ENCODE data around the gene FGF6. TPM values are rescaled to one million over a fixed set of nuclear protein-coding genes. Genes with fewer than 3 reads are reported as not detected.
A peak's percentile ranks its signal among the peaks of the same experiment; 100 is the strongest.

FGF6 gene
- total and polyA plus RNA-seq, 2 experiments from 2014 or later, result not detected

- DNase-seq (ENCODE audit: low read depth in 1 of 2, low spot score in 1 of 2), result peak in 1 of 2 donors; percentile 34
- H3K27ac ChIP-seq, result peak overlapping the region; percentile 19
- H3K4me3 ChIP-seq, result no peak overlapping the region
These were observed 5.0 kb upstream of the FGF6 start for GRCh38 chr12:4450551-4451112.

GRCh38 chr12:4449851-4450221, 4.2 kb upstream of the FGF6 start:
- Histone ChIP-seq H3K36me3 (no peaks in the 10 kb centered on the region), H3K27ac (no peak overlapping the region), H3K4me3 (no peak overlapping the region), H3K4me1 (ENCODE audit: low read depth) (peaks cover 12% of the 10 kb centered on the region), H3K9me3 (ENCODE audit: low read depth) (no peaks in the 10 kb centered on the region), H3K27me3 (no peaks in the 10 kb centered on the region)
- TF ChIP-seq CTCF (IDR thresholded peaks at IDR 0.05; ENCODE audit: low read depth, low read length), result no peak
- no peak for DNase-seq (ENCODE audit: low read depth in 1 of 2, low spot score in 1 of 2)

More at GRCh38 chr12:4450551-4451112, 5.0 kb upstream of the FGF6 start:
- Histone ChIP-seq H3K4me1 (ENCODE audit: low read depth) (peaks cover 12% of the 10 kb centered on the region), H3K9me3 (ENCODE audit: low read depth) (no peaks in the 10 kb centered on the region), H3K36me3 (no peaks in the 10 kb centered on the region), H3K27me3 (no peaks in the 10 kb centered on the region)
- TF ChIP-seq CTCF (IDR thresholded peaks at IDR 0.05; ENCODE audit: low read depth, low read length), result no peak

GRCh38 chr12:4448943-4449850, 3.6 kb upstream of the FGF6 start:
- Histone ChIP-seq H3K9me3 (ENCODE audit: low read depth) (no peaks in the 10 kb centered on the region), H3K27me3 (no peaks in the 10 kb centered on the region), H3K36me3 (no peaks in the 10 kb centered on the region), H3K27ac (no peak overlapping the region), H3K4me3 (no peak overlapping the region), H3K4me1 (ENCODE audit: low read depth) (peaks cover 12% of the 10 kb centered on the region)
- no peak for DNase-seq (ENCODE audit: low read depth in 1 of 2, low spot score in 1 of 2)
- no peak for TF ChIP-seq CTCF (IDR thresholded peaks at IDR 0.05; ENCODE audit: low read depth, low read length)

GRCh38 chr12:4448371-4448940, 2.8 kb upstream of the FGF6 start:
- no peak for DNase-seq (ENCODE audit: low read depth in 1 of 2, low spot score in 1 of 2)
- no peaks in the 10 kb centered on the region for H3K9me3 ChIP-seq (ENCODE audit: low read depth)

GRCh38 chr12:4447151-4447550, 1.5 kb upstream of the FGF6 start:
- Histone ChIP-seq H3K9me3 (ENCODE audit: low read depth) (no peaks in the 10 kb centered on the region), H3K4me3 (no peak overlapping the region), H3K4me1 (ENCODE audit: low read depth) (peaks cover 12% of the 10 kb centered on the region), H3K36me3 (no peaks in the 10 kb centered on the region), H3K27me3 (no peaks in the 10 kb centered on the region), H3K27ac (no peak overlapping the region)
- no peak for TF ChIP-seq CTCF (IDR thresholded peaks at IDR 0.05; ENCODE audit: low read depth, low read length)
- DNase-seq (ENCODE audit: low read depth in 1 of 2, low spot score in 1 of 2), result no peak

More at GRCh38 chr12:4448371-4448940, 2.8 kb upstream of the FGF6 start:
- TF ChIP-seq CTCF (IDR thresholded peaks at IDR 0.05; ENCODE audit: low read depth, low read length), result no peak
- H3K27ac ChIP-seq, result no peak overlapping the region
- peaks cover 12% of the 10 kb centered on the region for H3K4me1 ChIP-seq (ENCODE audit: low read depth)
- H3K27me3 ChIP-seq, result no peaks in the 10 kb centered on the region
- H3K4me3 ChIP-seq, result no peak overlapping the region
- H3K36me3 ChIP-seq, result no peaks in the 10 kb centered on the region

Measured in cardiac muscle cell (in vitro differentiated cells and primary cell).